Measurements from ENCODE around the gene PAMR1.

PAMR1 gene

GRCh38 chr11:35478471-35479091 lies 46.8 kb downstream of the PAMR1 start:
- no peaks in the 10 kb centered on the region for H3K27me3 ChIP-seq
- H3K9ac ChIP-seq, result no peak overlapping the region
- peaks cover 22 to 44% (median 35%) of the 10 kb centered on the region in 11 experiments for H3K9me3 ChIP-seq (replicated peaks in 1 of 11)
- H3K4me1 ChIP-seq, result peaks cover 0 to 6% (median 0%) of the 10 kb centered on the region in 10 experiments; a peak in 2 of 20 replicates
- H3K36me3 ChIP-seq, result no peaks in the 10 kb centered on the region
- H3K4me3 ChIP-seq, result no peak overlapping the region
- H3K27ac ChIP-seq, result no peak overlapping the region
- no peak overlapping the region for H3K4me2 ChIP-seq
- H4K20me1 ChIP-seq, result no peaks in the 10 kb centered on the region
- no peak for TF ChIP-seq Cebpa-rat (IDR thresholded peaks at IDR 0.05)

- Histone ChIP-seq H3K27me3 (no peaks in the 10 kb centered on the region), H3K4me3 (no peak overlapping the region), H3K9me3 (replicated peaks in 1 of 11) (peaks cover 15 to 37% (median 28%) of the 10 kb centered on the region in 11 experiments), H3K9ac (no peak overlapping the region), H3K4me1 (peaks cover 0 to 6% (median 0%) of the 10 kb centered on the region in 10 experiments; a peak in 2 of 20 replicates), H3K36me3 (no peaks in the 10 kb centered on the region), H4K20me1 (no peaks in the 10 kb centered on the region), H3K4me2 (peak overlapping the region in 1 of 11 experiments; percentile 9; a peak in 2 of 22 replicates), H3K27ac (no peak overlapping the region)
- no peak for TF ChIP-seq Cebpa-rat (IDR thresholded peaks at IDR 0.05)
Observed at GRCh38 chr11:35477901-35478300, 47.5 kb downstream of the PAMR1 start.

- no peak overlapping the region for H3K9ac ChIP-seq
- H3K9me3 ChIP-seq (replicated peaks in 1 of 11), result peaks cover 0 to 20% (median 11%) of the 10 kb centered on the region in 11 experiments; a peak in 17 of 22 replicates
- no peaks in the 10 kb centered on the region for H3K36me3 ChIP-seq
- H3K27ac ChIP-seq, result no peak overlapping the region
- peaks cover 0 to 6% (median 0%) of the 10 kb centered on the region in 10 experiments; a peak in 2 of 20 replicates for H3K4me1 ChIP-seq
- no peak overlapping the region for H3K4me2 ChIP-seq
- no peak for TF ChIP-seq Cebpa-rat (IDR thresholded peaks at IDR 0.05)
- no peak overlapping the region for H3K4me3 ChIP-seq
- H4K20me1 ChIP-seq, result no peaks in the 10 kb centered on the region
- no peaks in the 10 kb centered on the region for H3K27me3 ChIP-seq
Observed at GRCh38 chr11:35474688-35475087, 50.7 kb downstream of the PAMR1 start.

DNA sequence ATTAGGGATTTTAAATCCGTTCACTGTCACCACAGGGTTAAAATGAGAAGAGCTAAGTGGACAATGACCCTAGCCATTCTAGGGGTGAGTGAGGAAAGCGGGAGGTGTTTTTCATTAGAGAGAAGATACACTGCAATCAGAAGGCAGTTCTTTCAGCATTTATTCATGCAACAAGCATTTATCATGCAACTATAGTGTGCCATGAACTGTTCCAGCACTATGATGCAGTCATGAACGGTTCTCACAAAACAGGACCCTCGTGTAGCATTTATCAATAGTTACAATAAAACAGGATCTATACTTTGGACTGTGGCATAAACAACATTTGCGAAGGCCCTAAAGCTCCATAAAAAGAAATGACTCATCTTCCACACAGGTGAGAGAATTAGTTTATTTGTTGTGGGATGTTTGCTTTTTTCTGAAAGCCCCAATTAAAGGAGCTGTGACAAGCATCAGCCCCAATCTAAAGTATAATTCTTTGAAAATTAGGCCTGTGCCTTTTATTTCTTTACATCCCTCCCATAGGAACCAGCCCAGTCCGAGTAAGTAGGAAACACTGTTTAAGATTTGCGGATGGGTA lies 51.5 kb downstream of the PAMR1 start:
- no peak overlapping the region for H3K27ac ChIP-seq
- H3K27me3 ChIP-seq, result no peaks in the 10 kb centered on the region
- no peaks in the 10 kb centered on the region for H4K20me1 ChIP-seq
- no peak overlapping the region for H3K4me2 ChIP-seq
- H3K4me3 ChIP-seq, result no peak overlapping the region
- H3K9me3 ChIP-seq (replicated peaks in 1 of 11), result peaks cover 0 to 20% (median 11%) of the 10 kb centered on the region in 11 experiments; a peak in 17 of 22 replicates
- no peaks in the 10 kb centered on the region for H3K36me3 ChIP-seq
- no peak overlapping the region for H3K9ac ChIP-seq
- TF ChIP-seq Cebpa-rat (IDR thresholded peaks at IDR 0.05), result no peak
- H3K4me1 ChIP-seq, result peaks cover 0 to 6% (median 0%) of the 10 kb centered on the region in 10 experiments; a peak in 2 of 20 replicates

DNA sequence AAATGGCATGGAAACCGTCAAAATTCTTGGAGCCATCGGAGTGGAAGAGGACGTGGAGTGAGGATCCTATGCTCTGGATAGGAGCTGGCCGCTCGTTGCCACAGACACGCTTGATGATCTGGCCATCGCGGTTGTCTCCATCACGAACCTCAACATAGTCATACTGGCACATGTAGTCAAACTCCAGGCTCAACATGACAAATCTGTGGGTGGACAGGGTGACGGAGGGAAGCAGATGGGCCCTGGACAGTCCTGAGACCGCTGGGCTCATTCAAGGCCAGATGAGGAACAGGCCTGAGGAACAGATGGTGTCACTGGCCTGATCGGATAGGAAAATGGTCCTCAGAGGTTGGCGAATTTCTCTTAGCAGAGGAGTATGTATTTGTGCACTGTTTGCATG lies 54.8 kb downstream of the PAMR1 start:
- Histone ChIP-seq H3K9me3 (replicated peaks in 1 of 11) (peaks cover 0 to 7% (median 0%) of the 10 kb centered on the region in 11 experiments; a peak in 7 of 22 replicates), H3K36me3 (no peaks in the 10 kb centered on the region), H3K4me3 (no peak overlapping the region), H3K9ac (no peak overlapping the region), H4K20me1 (no peaks in the 10 kb centered on the region), H3K4me1 (no peaks in the 10 kb centered on the region), H3K27ac (no peak overlapping the region), H3K4me2 (no peak overlapping the region), H3K27me3 (no peaks in the 10 kb centered on the region)
- no peak for TF ChIP-seq Cebpa-rat (IDR thresholded peaks at IDR 0.05)

GRCh38 chr11:35466058-35466457 lies 59.4 kb downstream of the PAMR1 start:
- Histone ChIP-seq H3K36me3 (no peaks in the 10 kb centered on the region), H3K9me3 (replicated peaks in 1 of 11) (no peaks in the 10 kb centered on the region), H3K27ac (no peak overlapping the region), H3K4me2 (no peak overlapping the region), H3K4me3 (no peak overlapping the region), H4K20me1 (no peaks in the 10 kb centered on the region), H3K9ac (no peak overlapping the region), H3K4me1 (no peaks in the 10 kb centered on the region), H3K27me3 (no peaks in the 10 kb centered on the region)
- no peak for TF ChIP-seq Cebpa-rat (IDR thresholded peaks at IDR 0.05)

GRCh38 chr11:35464308-35464707 lies 61.1 kb downstream of the PAMR1 start:
- Histone ChIP-seq H3K36me3 (no peaks in the 10 kb centered on the region), H3K4me3 (no peak overlapping the region), H3K9ac (no peak overlapping the region), H3K9me3 (replicated peaks in 1 of 11) (no peaks in the 10 kb centered on the region), H3K27me3 (no peaks in the 10 kb centered on the region), H3K4me1 (no peaks in the 10 kb centered on the region), H3K27ac (no peak overlapping the region), H4K20me1 (no peaks in the 10 kb centered on the region), H3K4me2 (no peak overlapping the region)
- TF ChIP-seq Cebpa-rat (IDR thresholded peaks at IDR 0.05), result no peak

GRCh38 chr11:35463331-35463751 lies 62.1 kb downstream of the PAMR1 start:
- Histone ChIP-seq H3K27me3 (no peaks in the 10 kb centered on the region), H3K36me3 (no peaks in the 10 kb centered on the region), H3K9ac (no peak overlapping the region), H3K4me3 (no peak overlapping the region), H3K4me2 (no peak overlapping the region), H3K9me3 (replicated peaks in 1 of 11) (no peaks in the 10 kb centered on the region), H3K27ac (no peak overlapping the region), H4K20me1 (no peaks in the 10 kb centered on the region), H3K4me1 (no peaks in the 10 kb centered on the region)
- TF ChIP-seq Cebpa-rat (IDR thresholded peaks at IDR 0.05), result no peak

DNA sequence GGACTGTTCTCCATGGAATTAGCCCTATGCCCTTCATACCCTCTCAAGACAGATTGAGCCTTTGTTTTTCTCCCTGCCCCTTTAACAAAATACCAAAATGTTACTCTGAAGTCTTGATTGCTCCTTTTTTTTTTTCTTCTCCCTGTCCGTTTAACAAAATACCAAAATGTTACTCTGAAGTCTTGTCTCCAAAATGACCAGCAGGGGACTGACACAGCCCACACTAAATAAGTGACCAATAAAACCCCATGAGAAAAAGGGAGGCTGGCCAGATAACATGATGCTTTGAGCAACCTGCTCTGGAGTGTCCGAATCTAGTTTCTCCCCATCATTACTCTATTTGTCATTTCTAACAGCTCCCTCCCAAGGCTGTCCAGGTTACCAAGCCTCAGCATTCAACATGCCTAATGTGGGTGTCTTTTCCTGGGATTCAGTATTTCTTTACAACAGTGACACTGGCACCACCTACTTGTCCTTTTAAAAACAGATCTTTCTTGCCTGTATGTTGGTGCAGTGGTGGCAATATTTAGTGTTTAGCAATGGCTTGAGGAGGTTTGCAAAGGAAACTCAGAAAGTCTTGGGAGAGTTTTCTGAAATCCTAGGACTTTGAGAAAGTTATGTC lies 63.4 kb downstream of the PAMR1 start:
- H3K4me1 ChIP-seq, result no peaks in the 10 kb centered on the region
- TF ChIP-seq Cebpa-rat (IDR thresholded peaks at IDR 0.05), result no peak
- no peaks in the 10 kb centered on the region for H3K9me3 ChIP-seq (replicated peaks in 1 of 11)
- no peaks in the 10 kb centered on the region for H3K36me3 ChIP-seq
- H3K27me3 ChIP-seq, result no peaks in the 10 kb centered on the region
- H3K4me2 ChIP-seq, result no peak overlapping the region
- no peaks in the 10 kb centered on the region for H4K20me1 ChIP-seq
- H3K4me3 ChIP-seq, result no peak overlapping the region
- no peak overlapping the region for H3K9ac ChIP-seq
- no peak overlapping the region for H3K27ac ChIP-seq
